DND-41 (cell line): ENCODE data around the gene TIGD1.

Experiments
- ATAC-seq: fragments of 200-7000 bp; cut with Tn5 transposase; 3 replicates; pipeline ENCODE4 v1.9.1; 2021; ENCODE audit warnings: low read depth; ENCODE audit not compliant: insufficient read depth
- DNase-seq: peaks from one replicate; pipeline ENCODE4 v3.0.0-alpha.2; 2020
- H2AFZ ChIP-seq: 2 replicates; pipeline ENCODE4 v1.6.0; 2012; ENCODE audit warnings: low read depth, low read length
- H3K27ac ChIP-seq: 2 replicates; pipeline ENCODE4 v1.5.1; 2012; ENCODE audit warnings: low read length, inconsistent platforms
- H3K27me3 ChIP-seq: fragments of 200-600 bp; sonication (generic); 2 replicates; pipeline ENCODE4 v1.6.0; 2012; ENCODE audit warnings: low read length, mild to moderate bottlenecking, inconsistent platforms; ENCODE audit not compliant: insufficient read depth, poor library complexity
- H3K36me3 ChIP-seq: 2 replicates; pipeline ENCODE4 v1.5.1; 2012; ENCODE audit warnings: low read length, inconsistent platforms; ENCODE audit not compliant: insufficient read depth
- H3K4me1 ChIP-seq: 2 replicates; pipeline ENCODE4 v1.5.1; 2012; ENCODE audit warnings: mild to moderate bottlenecking, low read length; ENCODE audit not compliant: insufficient read depth
- H3K4me2 ChIP-seq: 2 replicates; pipeline ENCODE4 v1.6.0; 2012; ENCODE audit warnings: mild to moderate bottlenecking, moderate library complexity, low read length, inconsistent platforms; ENCODE audit not compliant: insufficient read depth
- H3K4me3 ChIP-seq, 2 experiments: fragments of 200-600 bp in 1 of 2; shearing (Covaris generic) in 1 of 2; 2 replicates each; pipeline ENCODE4 v1.5.1; 2012 to 2016; ENCODE audit warnings: inconsistent platforms in 2 of 2, low read length in 2 of 2, mild to moderate bottlenecking in 2 of 2, low read depth in 1 of 2, moderate library complexity in 1 of 2
- H3K79me2 ChIP-seq: 2 replicates; pipeline ENCODE4 v1.6.0; 2012; ENCODE audit warnings: low read length, inconsistent platforms; ENCODE audit not compliant: insufficient read depth
- H3K9ac ChIP-seq: 2 replicates; pipeline ENCODE4 v1.6.0; 2012; ENCODE audit warnings: low read depth, mild to moderate bottlenecking, inconsistent platforms, low read length, moderate library complexity
- H3K9me3 ChIP-seq: 2 replicates; pipeline ENCODE4 v1.5.1; 2012; ENCODE audit warnings: low read length, moderate library complexity, mild to moderate bottlenecking, inconsistent platforms; ENCODE audit not compliant: insufficient read depth, severe bottlenecking
- H4K20me1 ChIP-seq: 2 replicates; pipeline ENCODE4 v1.6.0; 2012; ENCODE audit warnings: low read length; ENCODE audit not compliant: insufficient read depth
- EZH2 ChIP-seq: IDR thresholded peaks from 3 replicates; pipeline ENCODE4 v1.6.1; 2012; ENCODE audit warnings: borderline replicate concordance, low read depth, mild to moderate bottlenecking, moderate library complexity, low read length, inconsistent platforms; ENCODE audit not compliant: severe bottlenecking
- TF ChIP-seq, protein P1 (sequence below): IDR thresholded peaks from 2 replicates; pipeline ENCODE4 v1.5.1; 2012; ENCODE audit warnings: borderline replicate concordance, low read length, moderate library complexity, mild to moderate bottlenecking; ENCODE audit not compliant: poor library complexity, severe bottlenecking; ENCODE audit errors: extremely low read depth

Gene TIGD1

GRCh38 chr2:232543491-232543890, 6.9 kb downstream of the TIGD1 start:
- DNase-seq (no peak), ATAC-seq (no peak)
- Histone ChIP-seq H2AFZ (no peak overlapping the region), H3K79me2 (peaks cover 29% of the 10 kb centered on the region), H3K4me2 (no peak overlapping the region), H3K27ac (no peak overlapping the region), H3K36me3 (peaks cover 28% of the 10 kb centered on the region), H3K4me3 (no peak overlapping the region), H4K20me1 (peaks cover 36% of the 10 kb centered on the region), H3K4me1 (peaks cover 14% of the 10 kb centered on the region), H3K27me3 (no peaks in the 10 kb centered on the region), H3K9ac (no peak overlapping the region), H3K9me3 (no peaks in the 10 kb centered on the region)
- TF ChIP-seq, protein P1, sequence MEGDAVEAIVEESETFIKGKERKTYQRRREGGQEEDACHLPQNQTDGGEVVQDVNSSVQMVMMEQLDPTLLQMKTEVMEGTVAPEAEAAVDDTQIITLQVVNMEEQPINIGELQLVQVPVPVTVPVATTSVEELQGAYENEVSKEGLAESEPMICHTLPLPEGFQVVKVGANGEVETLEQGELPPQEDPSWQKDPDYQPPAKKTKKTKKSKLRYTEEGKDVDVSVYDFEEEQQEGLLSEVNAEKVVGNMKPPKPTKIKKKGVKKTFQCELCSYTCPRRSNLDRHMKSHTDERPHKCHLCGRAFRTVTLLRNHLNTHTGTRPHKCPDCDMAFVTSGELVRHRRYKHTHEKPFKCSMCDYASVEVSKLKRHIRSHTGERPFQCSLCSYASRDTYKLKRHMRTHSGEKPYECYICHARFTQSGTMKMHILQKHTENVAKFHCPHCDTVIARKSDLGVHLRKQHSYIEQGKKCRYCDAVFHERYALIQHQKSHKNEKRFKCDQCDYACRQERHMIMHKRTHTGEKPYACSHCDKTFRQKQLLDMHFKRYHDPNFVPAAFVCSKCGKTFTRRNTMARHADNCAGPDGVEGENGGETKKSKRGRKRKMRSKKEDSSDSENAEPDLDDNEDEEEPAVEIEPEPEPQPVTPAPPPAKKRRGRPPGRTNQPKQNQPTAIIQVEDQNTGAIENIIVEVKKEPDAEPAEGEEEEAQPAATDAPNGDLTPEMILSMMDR = no peak
- TF ChIP-seq EZH2 = no peak

- Histone ChIP-seq H2AFZ (no peak overlapping the region), H3K79me2 (peaks cover 23% of the 10 kb centered on the region), H3K4me3 (no peak overlapping the region), H4K20me1 (peaks cover 36% of the 10 kb centered on the region), H3K27me3 (no peaks in the 10 kb centered on the region), H3K27ac (no peak overlapping the region), H3K4me1 (peaks cover 9% of the 10 kb centered on the region; the same call in 1 of the 2 replicates), H3K9ac (no peak overlapping the region), H3K4me2 (no peak overlapping the region), H3K36me3 (peaks cover 26% of the 10 kb centered on the region), H3K9me3 (no peaks in the 10 kb centered on the region)
- TF ChIP-seq, protein P1 = no peak
- TF ChIP-seq EZH2 = no peak
- ATAC-seq = 0 out of 3 replicates have a peak, but pooled peaks have one; percentile 6
- no peak for DNase-seq
These were observed 7.5 kb downstream of the TIGD1 start for GRCh38 chr2:232542715-232543467.

- DNase-seq = no peak
- Histone ChIP-seq H4K20me1 (peaks cover 36% of the 10 kb centered on the region), H3K9ac (no peak overlapping the region), H3K4me1 (0 out of 2 replicates have a peak, but pooled peaks cover 3% of the 10 kb centered on the region), H3K36me3 (peaks cover 19% of the 10 kb centered on the region), H2AFZ (no peak overlapping the region), H3K4me3 (no peak overlapping the region), H3K27ac (no peak overlapping the region), H3K9me3 (no peaks in the 10 kb centered on the region), H3K79me2 (peaks cover 15% of the 10 kb centered on the region), H3K4me2 (no peak overlapping the region), H3K27me3 (no peaks in the 10 kb centered on the region)
- no peak for TF ChIP-seq EZH2
- TF ChIP-seq, protein P1 = no peak
- ATAC-seq = 0 out of 3 replicates have a peak, but pooled peaks have one; percentile 2
These were observed 8.2 kb downstream of the TIGD1 start for GRCh38 chr2:232541961-232542714.
